ENCODE measurements around the gene TRAPPC2L.
A peak's percentile ranks its signal among the peaks of the same experiment; 100 is the strongest.

GRCh38 chr16:88811769-88812512, 45.0 kb upstream of the TRAPPC2L start, which contains the start of gene APRT:
- peak in 3 of 4 experiments; percentile 23 to 62 (median 54) for TF ChIP-seq CTCF (IDR thresholded peaks at IDR 0.05)
- peak; percentile 70 for TF ChIP-seq POLR2AphosphoS5 (IDR thresholded peaks at IDR 0.05)
- peak; percentile 63 for TF ChIP-seq POLR2A (IDR thresholded peaks at IDR 0.05)
